Transverse colon (tissue), 4 donors: ENCODE results near the gene PRODH2. TPM values are rescaled to one million over a fixed set of nuclear protein-coding genes. Genes with fewer than 3 reads are reported as not detected.

Experiments
- DNase-seq: peaks from one replicate; pipeline ENCODE4 v3.0.0-alpha.2; 2019
- H3K27ac ChIP-seq, 4 donors: fragments of 200-600 bp; sonication (generic); 2 replicates each; pipeline ENCODE4 v1.5.1; 2016 to 2018; ENCODE audit warnings: inconsistent platforms in 4 of 4
- H3K27me3 ChIP-seq: fragments of 200-600 bp; sonication (generic); 2 replicates; pipeline ENCODE4 v1.5.1; 2017; ENCODE audit warnings: inconsistent platforms
- H3K36me3 ChIP-seq, 4 donors: fragments of 200-600 bp; sonication (generic); 2 replicates each; pipeline ENCODE4 v1.5.1; 2017 to 2019; ENCODE audit warnings: inconsistent platforms in 4 of 4
- H3K4me1 ChIP-seq, 4 donors: fragments of 200-600 bp; sonication (generic); 2 replicates each; pipeline ENCODE4 v1.5.1; 2017 to 2020; ENCODE audit warnings: inconsistent platforms in 4 of 4
- H3K4me3 ChIP-seq, 4 donors: fragments of 200-600 bp; sonication (generic); 1 replicate in 1 of 4; 2 replicates in 3 of 4; pipeline versions ENCODE4 v1.5.1 to v1.6.1; 2017 to 2019; ENCODE audit warnings: inconsistent platforms in 4 of 4
- H3K9me3 ChIP-seq, 2 donors: fragments of 200-600 bp; sonication (generic); 2 replicates each; pipeline ENCODE4 v1.5.1; 2017 to 2019; ENCODE audit warnings: inconsistent platforms in 2 of 2
- EP300 ChIP-seq: sonication (generic); formaldehyde crosslinking; IDR thresholded peaks from one replicate; pipeline ENCODE4 v1.6.1; 2017; ENCODE audit warnings: antibody characterized with exemption, low read depth
- POLR2A ChIP-seq: fragments of 450-650 bp; IDR thresholded peaks from one replicate; pipeline ENCODE4 v1.6.1; 2016; ENCODE audit warnings: antibody characterized with exemption, mild to moderate bottlenecking, moderate library complexity
- POLR2AphosphoS5 ChIP-seq, 3 donors: sonication (generic); formaldehyde crosslinking; IDR thresholded peaks; one replicate each; pipeline ENCODE4 v1.6.1; 2016; ENCODE audit warnings: antibody characterized with exemption in 3 of 3
- WGBS, 2 donors: methylation state at CpG; one replicate each; pipeline ENCODE4 v1.1.5; 2018; ENCODE audit warnings: low coverage in 1 of 2; 5-methylcytosine and 5-hydroxymethylcytosine counted together
- in situ Hi-C, 4 donors: fragments of 200-750 bp; cut with MboI; loops; one replicate each; pipeline versions ENCODE4 v1.15.0 to v1.15.1; 2017; ENCODE audit warnings: low sequenced_read_pairs in 3 of 4, low pct_ligation_motif_present in 1 of 4, low pct_unique_long_range_greater_than_20kb in 1 of 4
- intact Hi-C: fragments of 100-400 bp; cut with DNase I; formaldehyde crosslinking; loops from one replicate; pipeline ENCODE4 v1.15.1; 2023; ENCODE audit warnings: low total_unique reads
- total RNA-seq, 4 donors: library from RNA; depleted of rRNA; stranded (reverse); fragments of >200 nt; gene quantifications; one replicate each; pipeline ENCODE4 v1.1.0, GENCODE V29; 2016
- TF ChIP-seq, protein P1 (sequence below), 5 experiments: fragments of 200-600 bp in 3 of 5; fragments of 450-650 bp in 2 of 5; sonication (generic) in 3 of 5; IDR thresholded peaks; 1 replicate in 2 of 5; 2 replicates in 3 of 5; pipeline ENCODE4 v1.5.1; 2016 to 2017; ENCODE audit warnings: antibody characterized with exemption in 5 of 5, inconsistent platforms in 3 of 5, mild to moderate bottlenecking in 2 of 5, moderate library complexity in 1 of 5

PRODH2 gene
- total RNA-seq, 4 donors from 2014 or later = not detected

DNA sequence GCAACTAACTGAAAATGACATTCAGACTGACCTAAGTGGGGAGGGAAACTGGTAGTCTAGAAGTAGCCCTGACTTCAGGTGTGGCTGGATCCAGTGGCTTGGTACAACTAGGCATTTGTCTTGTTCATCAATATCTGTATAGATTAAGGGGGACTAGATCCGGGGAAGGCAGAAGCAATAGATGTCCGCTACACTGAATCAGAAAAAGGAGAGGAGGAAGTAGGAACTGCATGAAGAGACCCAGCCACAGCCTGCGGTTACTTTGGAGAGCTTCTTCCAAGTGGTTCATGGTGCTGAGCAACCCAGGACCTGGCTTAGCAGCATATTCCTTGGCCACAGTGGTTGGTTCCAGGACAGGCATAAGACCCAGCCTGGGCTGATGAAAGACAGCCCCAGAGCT is 9.9 kb upstream of the PRODH2 start:
- 72 to 73% methylated on average over 3 of the region's 3 CpGs for WGBS, 2 donors
- no peaks in the 10 kb centered on the region for H3K4me1 ChIP-seq
- no peaks in the 10 kb centered on the region for H3K9me3 ChIP-seq
- peaks cover 17% of the 10 kb centered on the region for H3K27me3 ChIP-seq
- H3K4me3 ChIP-seq = no peak overlapping the region
- in situ Hi-C loops (no loop called here), intact Hi-C loops (no loop called here)
- no peak overlapping the region for H3K27ac ChIP-seq
- TF ChIP-seq EP300 = no peak
- TF ChIP-seq POLR2A = no peak
- TF ChIP-seq, protein P1, sequence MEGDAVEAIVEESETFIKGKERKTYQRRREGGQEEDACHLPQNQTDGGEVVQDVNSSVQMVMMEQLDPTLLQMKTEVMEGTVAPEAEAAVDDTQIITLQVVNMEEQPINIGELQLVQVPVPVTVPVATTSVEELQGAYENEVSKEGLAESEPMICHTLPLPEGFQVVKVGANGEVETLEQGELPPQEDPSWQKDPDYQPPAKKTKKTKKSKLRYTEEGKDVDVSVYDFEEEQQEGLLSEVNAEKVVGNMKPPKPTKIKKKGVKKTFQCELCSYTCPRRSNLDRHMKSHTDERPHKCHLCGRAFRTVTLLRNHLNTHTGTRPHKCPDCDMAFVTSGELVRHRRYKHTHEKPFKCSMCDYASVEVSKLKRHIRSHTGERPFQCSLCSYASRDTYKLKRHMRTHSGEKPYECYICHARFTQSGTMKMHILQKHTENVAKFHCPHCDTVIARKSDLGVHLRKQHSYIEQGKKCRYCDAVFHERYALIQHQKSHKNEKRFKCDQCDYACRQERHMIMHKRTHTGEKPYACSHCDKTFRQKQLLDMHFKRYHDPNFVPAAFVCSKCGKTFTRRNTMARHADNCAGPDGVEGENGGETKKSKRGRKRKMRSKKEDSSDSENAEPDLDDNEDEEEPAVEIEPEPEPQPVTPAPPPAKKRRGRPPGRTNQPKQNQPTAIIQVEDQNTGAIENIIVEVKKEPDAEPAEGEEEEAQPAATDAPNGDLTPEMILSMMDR (IDR thresholded peaks at IDR 0.05) = no peak
- no peak for TF ChIP-seq POLR2AphosphoS5 (IDR thresholded peaks at IDR 0.05)
- H3K36me3 ChIP-seq = no peaks in the 10 kb centered on the region
- DNase-seq = no peak

DNA sequence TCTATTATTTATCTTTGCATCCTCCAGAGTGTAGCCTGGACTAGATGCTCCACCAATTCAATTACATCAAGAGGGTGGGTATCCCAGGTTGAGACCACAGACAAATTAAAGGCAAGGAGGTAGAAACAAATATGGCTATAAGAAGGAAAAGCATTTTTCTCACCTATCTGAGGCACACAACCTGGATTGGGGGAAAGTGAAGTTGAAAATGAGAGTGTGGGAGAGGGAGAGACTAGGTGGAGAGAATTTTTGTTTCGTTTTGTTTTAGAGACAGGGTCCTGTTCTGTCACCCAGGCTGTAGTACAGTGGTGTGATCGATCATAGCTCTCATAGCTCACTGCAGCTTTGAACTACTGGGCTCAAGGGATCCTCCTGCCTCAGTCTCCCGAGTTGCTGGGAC is 5.8 kb upstream of the PRODH2 start:
- intact Hi-C loops = no loop called here
- WGBS, 2 donors = 46 to 64% methylated on average over 2 to 3 of the region's 3 CpGs
- Histone ChIP-seq H3K4me1 (no peaks in the 10 kb centered on the region), H3K36me3 (no peaks in the 10 kb centered on the region), H3K9me3 (no peaks in the 10 kb centered on the region), H3K4me3 (no peak overlapping the region), H3K27ac (no peak overlapping the region), H3K27me3 (peaks cover 32% of the 10 kb centered on the region)
- no peak for DNase-seq
- TF ChIP-seq POLR2A (no peak), EP300 (no peak), POLR2AphosphoS5 (IDR thresholded peaks at IDR 0.05) (no peak)
- TF ChIP-seq, protein P1 (IDR thresholded peaks at IDR 0.05) = no peak
- in situ Hi-C loops = no loop called here

DNA sequence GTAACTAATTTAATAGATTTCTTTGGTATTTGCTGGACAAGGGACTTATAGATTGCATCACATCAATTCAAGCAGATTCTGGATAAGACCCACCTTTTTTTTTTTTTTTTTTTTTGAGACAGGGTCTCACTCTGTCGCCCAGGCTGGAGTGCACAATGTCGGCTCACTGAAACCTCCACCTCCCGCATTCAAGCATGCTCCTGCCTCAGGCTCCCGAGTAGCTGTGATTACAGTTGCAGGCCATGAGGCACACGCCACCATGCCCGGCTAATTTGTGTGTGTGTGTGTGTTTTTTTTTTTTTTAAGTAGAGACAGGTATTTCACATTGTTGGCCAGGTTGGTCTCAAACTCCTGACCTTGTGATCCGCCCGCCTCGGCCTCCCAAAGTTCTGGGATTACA is 4.2 kb upstream of the PRODH2 start:
- 79 to 84% methylated on average over 3 to 9 of the region's 9 CpGs for WGBS, 2 donors
- peaks cover 32% of the 10 kb centered on the region for H3K27me3 ChIP-seq

DNA sequence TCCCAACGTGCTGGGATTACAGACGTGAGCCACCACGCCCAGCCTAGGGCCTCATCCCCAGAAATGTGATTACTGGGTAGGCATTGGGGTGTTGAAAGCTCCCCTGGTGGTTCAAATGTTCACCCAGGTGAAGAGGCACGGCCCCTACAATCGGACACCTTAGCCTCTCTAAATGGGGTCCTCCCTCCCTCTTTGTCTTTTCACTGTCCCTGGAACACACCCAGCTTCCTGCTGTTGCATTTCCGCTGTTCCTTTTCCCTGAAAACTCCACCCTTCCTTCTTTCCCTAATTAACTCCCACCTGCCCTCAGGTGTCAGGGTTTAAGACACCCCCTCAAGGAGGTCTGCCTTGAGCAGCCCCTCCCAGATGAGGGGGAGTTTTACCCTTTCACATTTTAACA is 3.6 kb upstream of the PRODH2 start:
- DNase-seq = no peak
- H3K4me3 ChIP-seq = no peak overlapping the region
- H3K27me3 ChIP-seq = peaks cover 32% of the 10 kb centered on the region
- no peaks in the 10 kb centered on the region for H3K4me1 ChIP-seq
- TF ChIP-seq EP300 (no peak), POLR2AphosphoS5 (IDR thresholded peaks at IDR 0.05) (no peak)
- H3K9me3 ChIP-seq = no peaks in the 10 kb centered on the region
- WGBS, 2 donors = 26% methylated on average over 6 of the region's 6 CpGs; no CpG with 5 or more reads in 1 of the 2 donors
- intact Hi-C loops (no loop called here), in situ Hi-C loops (no loop called here)
- H3K36me3 ChIP-seq = no peaks in the 10 kb centered on the region
- no peak overlapping the region for H3K27ac ChIP-seq

More for the DNA sequence above, 4.2 kb upstream of the PRODH2 start:
- no peaks in the 10 kb centered on the region for H3K36me3 ChIP-seq
- in situ Hi-C loops (no loop called here), intact Hi-C loops (no loop called here)
- H3K4me1 ChIP-seq = no peaks in the 10 kb centered on the region
- no peaks in the 10 kb centered on the region for H3K9me3 ChIP-seq
- no peak for DNase-seq
- H3K4me3 ChIP-seq = no peak overlapping the region
- TF ChIP-seq POLR2AphosphoS5 (IDR thresholded peaks at IDR 0.05) (no peak), POLR2A (no peak), EP300 (no peak)
- TF ChIP-seq, protein P1 (IDR thresholded peaks at IDR 0.05) = no peak
- no peak overlapping the region for H3K27ac ChIP-seq
